GM12891 (cell line): ENCODE measurements around the gene MFNG.

Experiments used
- DNase-seq: peaks from one replicate; pipeline ENCODE4 v3.0.0; 2011; ENCODE audit warnings: low spot score; ENCODE audit not compliant: insufficient read length
- FAIRE-seq: peaks from 2 replicates; lab custom pipeline; 2011; peaks lifted over from hg19 to GRCh38; lab: Jason Lieb, UNC
- PAX5 ChIP-seq: IDR thresholded peaks from 2 replicates; pipeline ENCODE4 v1.6.1; 2011; ENCODE audit warnings: low read length, moderate library complexity, mild to moderate bottlenecking; ENCODE audit not compliant: insufficient read depth, severe bottlenecking
- POLR2A ChIP-seq: IDR thresholded peaks from 2 replicates; pipeline ENCODE4 v1.6.1; 2011; ENCODE audit warnings: low read depth, low read length, control low read depth
- POLR2AphosphoS5 ChIP-seq: IDR thresholded peaks from 2 replicates; pipeline ENCODE4 v1.6.1; 2011; ENCODE audit warnings: low read depth, low read length, control low read depth
- POU2F2 ChIP-seq: IDR thresholded peaks from 2 replicates; pipeline ENCODE4 v1.6.1; 2011; ENCODE audit warnings: low read depth, mild to moderate bottlenecking, control low read depth, low read length, moderate library complexity
- SPI1 ChIP-seq: IDR thresholded peaks from 2 replicates; pipeline ENCODE4 v1.6.1; 2011; ENCODE audit warnings: low read depth, low read length, control low read depth
- TAF1 ChIP-seq: IDR thresholded peaks from 2 replicates; pipeline ENCODE4 v1.6.1; 2011; ENCODE audit warnings: low read depth, low read length, control low read depth

Gene MFNG

GRCh38 chr22:37493979-37494378 lies 7.8 kb upstream of the MFNG start:
- no peak for TF ChIP-seq POLR2A
- no peak for TF ChIP-seq SPI1
- DNase-seq (no peak), FAIRE-seq (no peak)

DNA sequence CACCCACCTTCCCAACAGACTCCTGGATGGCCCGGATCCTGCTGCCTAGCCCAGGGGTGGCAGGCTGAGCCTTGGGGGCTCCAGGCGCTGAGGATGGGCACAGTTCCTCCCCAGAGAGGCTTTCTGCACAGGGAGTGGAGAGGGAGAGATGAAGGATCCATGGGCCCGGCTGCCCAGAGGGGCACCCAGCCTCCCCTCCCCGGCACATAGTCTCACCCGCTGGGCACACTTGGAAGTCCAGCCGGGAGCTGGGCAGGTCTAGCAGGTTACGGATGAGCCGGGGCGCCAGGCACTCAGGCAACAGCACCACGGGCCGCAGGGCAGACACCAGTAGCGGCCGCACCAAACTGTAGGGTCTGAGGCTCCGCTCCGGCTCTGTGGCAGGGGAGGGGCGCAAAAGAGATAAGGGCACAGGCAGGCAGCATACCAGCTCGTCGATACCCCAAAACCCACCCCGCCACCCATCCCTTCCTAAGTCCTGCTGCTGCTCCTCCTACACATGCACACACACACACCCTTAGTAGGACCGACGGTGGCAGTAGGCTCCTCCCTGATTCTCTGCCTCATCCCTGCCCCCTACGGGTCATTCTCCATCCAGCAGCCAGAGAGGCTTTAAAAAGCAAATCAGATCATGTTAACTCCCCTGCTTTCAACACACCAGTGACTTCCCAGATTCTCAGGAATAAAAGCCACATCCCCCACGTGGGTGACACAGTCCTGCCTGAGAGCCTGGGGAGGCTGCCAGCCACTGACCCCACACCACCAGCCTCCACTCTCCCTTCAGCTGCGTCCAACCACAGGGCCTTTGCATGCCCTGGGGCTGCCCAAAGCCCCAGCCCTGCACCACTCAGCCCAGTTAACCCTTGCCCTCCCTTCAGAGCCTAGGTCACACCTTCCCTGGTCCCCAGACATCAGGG lies 6.5 kb upstream of the MFNG start:
- FAIRE-seq (peak; percentile 85), DNase-seq (peak; percentile 77)
- TF ChIP-seq PAX5 (no peak), POU2F2 (no peak), POLR2A (no peak), SPI1 (no peak), TAF1 (no peak), POLR2AphosphoS5 (no peak)

DNA sequence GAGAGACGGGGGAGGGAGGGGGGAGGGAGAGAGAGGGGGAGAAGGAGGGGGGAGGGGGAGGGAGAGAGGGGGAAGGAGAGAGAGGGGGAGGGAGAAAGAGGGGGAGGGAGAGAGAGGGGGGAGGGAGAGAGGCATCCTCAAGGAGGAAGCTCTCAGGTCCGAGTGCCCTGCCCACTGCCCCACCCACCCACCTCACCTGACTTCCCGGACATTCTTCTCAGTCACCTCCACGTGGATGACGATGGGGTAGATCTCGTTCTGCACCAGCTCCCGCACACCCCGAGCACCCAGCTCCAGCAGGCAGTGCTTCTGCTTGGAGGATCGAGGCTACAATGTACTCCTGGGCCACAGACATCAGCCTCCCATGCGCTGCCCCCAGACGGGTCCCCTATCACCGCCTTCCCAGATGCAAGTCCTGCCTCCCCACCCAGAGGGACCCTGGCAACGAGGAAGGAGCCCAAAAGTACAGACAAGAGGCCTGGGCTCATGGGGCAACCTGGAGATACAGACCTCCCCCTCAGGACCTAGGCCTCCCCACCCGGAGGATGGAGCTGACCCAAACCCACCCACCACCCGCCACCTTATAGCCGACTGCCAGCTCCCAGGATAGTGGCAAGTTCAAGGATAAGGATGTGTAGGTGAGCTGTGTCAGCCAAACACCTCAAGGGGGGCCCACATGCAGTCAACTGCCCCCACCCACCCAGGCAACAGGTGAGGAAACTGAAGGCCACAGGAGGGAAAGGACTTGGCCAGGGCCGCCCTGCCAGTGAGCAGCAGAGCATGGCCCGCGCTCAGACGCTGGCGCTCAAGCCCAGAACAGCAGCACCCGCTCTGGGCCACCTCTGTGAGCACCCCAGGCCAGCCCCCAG lies 5.6 kb upstream of the MFNG start:
- no peak for TF ChIP-seq SPI1
- TF ChIP-seq PAX5: no peak
- TF ChIP-seq POLR2AphosphoS5: no peak
- TF ChIP-seq POLR2A: no peak
- TF ChIP-seq POU2F2: no peak
- no peak for TF ChIP-seq TAF1
- DNase-seq (no peak), FAIRE-seq (no peak)

GRCh38 chr22:37491106-37491505 lies 4.9 kb upstream of the MFNG start:
- TF ChIP-seq PAX5 (no peak), SPI1 (no peak), POLR2A (no peak), POLR2AphosphoS5 (no peak), POU2F2 (no peak), TAF1 (no peak)
- FAIRE-seq (no peak), DNase-seq (no peak)

DNA sequence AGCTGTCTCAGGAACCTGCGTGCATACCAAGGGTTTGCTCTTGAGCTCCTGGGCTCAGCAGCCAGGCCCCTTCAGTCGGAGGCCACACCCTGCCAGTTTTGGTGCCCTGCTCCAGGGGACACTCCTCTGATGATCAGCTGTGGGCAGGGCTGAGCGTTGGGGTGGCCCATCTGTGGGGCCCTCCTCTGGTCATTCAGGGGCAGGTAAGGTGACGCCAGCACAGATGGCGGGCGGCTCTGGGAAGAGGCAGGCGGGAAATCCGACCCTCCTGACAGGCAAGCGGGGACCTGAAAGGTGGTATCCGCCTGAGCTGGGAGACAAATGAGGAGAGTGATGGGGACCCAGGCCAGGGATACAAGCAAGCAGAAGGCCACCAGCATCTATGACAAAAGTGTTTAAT lies 3.8 kb upstream of the MFNG start:
- TF ChIP-seq TAF1: no peak
- TF ChIP-seq SPI1: no peak
- no peak for TF ChIP-seq PAX5
- no peak for TF ChIP-seq POLR2AphosphoS5
- no peak for TF ChIP-seq POU2F2
- no peak for TF ChIP-seq POLR2A
- no peak for FAIRE-seq
- DNase-seq: no peak

GRCh38 chr22:37488337-37489135 lies 2.4 kb upstream of the MFNG start:
- FAIRE-seq: no peak
- no peak for DNase-seq
- no peak for TF ChIP-seq TAF1
- no peak for TF ChIP-seq SPI1

DNA sequence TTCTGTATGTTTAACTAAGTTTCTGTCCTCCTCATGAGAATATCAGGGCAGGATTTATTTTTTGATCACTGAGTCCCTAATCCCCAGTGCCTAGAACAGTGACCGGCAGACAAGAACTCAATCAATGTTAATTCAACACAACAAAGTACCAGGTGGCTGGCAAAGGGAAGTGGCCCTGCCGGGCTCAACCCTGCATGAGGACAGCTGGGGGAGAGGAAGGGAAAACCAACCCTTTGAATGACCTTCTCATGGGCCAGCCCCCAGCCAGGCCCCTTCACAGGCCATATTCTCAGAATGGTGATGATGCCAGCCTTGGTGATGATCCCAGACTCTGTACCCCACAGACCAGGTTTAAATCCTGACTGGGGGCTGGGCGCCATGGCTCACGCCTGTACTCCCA lies 1.4 kb upstream of the MFNG start:
- FAIRE-seq (no peak), DNase-seq (no peak)
- no peak for TF ChIP-seq SPI1
- TF ChIP-seq PAX5: no peak
- TF ChIP-seq POU2F2: no peak
- TF ChIP-seq POLR2AphosphoS5: no peak
- no peak for TF ChIP-seq POLR2A
- no peak for TF ChIP-seq TAF1

DNA sequence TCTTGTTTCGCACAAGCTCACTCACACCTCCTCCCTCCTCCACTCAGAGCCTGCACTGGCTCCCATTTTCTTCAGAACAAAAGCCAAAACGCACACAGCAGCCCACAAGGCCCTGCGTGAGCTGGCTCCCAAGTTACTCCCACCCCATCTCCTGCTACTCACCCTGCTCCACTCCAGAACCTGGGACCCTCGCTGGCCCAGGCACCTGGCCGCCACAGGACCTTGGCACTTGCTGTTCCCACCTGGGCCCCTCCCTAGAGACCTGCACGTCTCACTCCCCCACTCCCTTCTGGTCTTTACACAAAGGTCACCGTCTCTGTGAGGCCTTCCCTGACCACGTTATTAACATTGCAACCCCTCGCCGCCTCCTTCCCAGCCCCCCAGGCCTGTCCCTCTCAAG lies 945 bp upstream of the MFNG start:
- no peak for FAIRE-seq
- DNase-seq: no peak
- TF ChIP-seq SPI1: no peak
- no peak for TF ChIP-seq POLR2AphosphoS5
- no peak for TF ChIP-seq TAF1
- TF ChIP-seq POLR2A: no peak
- no peak for TF ChIP-seq PAX5
- TF ChIP-seq POU2F2: no peak
